Psoas muscle (tissue), 8 donors: ENCODE results near the gene GPR183. TPM values are rescaled to one million over a fixed set of nuclear protein-coding genes. Genes with fewer than 3 reads are reported as not detected.

ENCODE experiments used
- ATAC-seq, 4 donors: fragments of 200-7000 bp; cut with Tn5 transposase; one replicate each; pipeline ENCODE4 v1.9.1; 2020; ENCODE audit warnings: moderate library complexity in 3 of 4, mild to moderate bottlenecking in 2 of 4
- DNase-seq, 2 donors: peaks; one replicate each; pipeline ENCODE4 v3.0.0-alpha.2; 2020
- H3K27ac ChIP-seq: fragments of 200-600 bp; one replicate; pipeline ENCODE4 v1.8.0; 2022
- H3K27me3 ChIP-seq, 3 donors: fragments of 200-600 bp in 1 of 3; one replicate each; pipeline versions ENCODE4 v1.6.1 to v1.8.0; 2013 to 2022; ENCODE audit warnings: low read length in 2 of 3, mild to moderate bottlenecking in 2 of 3, moderate library complexity in 1 of 3; ENCODE audit not compliant: insufficient read depth in 3 of 3
- H3K36me3 ChIP-seq, 2 donors: fragments of 200-600 bp in 1 of 2; one replicate each; pipeline versions ENCODE4 v1.6.1 to v1.8.0; 2013 to 2022; ENCODE audit warnings: low read depth in 1 of 2, mild to moderate bottlenecking in 1 of 2, moderate library complexity in 1 of 2; ENCODE audit not compliant: insufficient read depth in 1 of 2
- H3K4me1 ChIP-seq: fragments of 200-600 bp; one replicate; pipeline ENCODE4 v1.8.0; 2022
- H3K4me3 ChIP-seq: fragments of 200-600 bp; one replicate; pipeline ENCODE4 v1.8.0; 2022; ENCODE audit warnings: mild to moderate bottlenecking
- H3K9me3 ChIP-seq: fragments of 200-600 bp; one replicate; pipeline ENCODE4 v1.8.0; 2022
- WGBS, 3 donors: extraction: QIAGEN DNeasy Blood & Tissue Kit; methylation state at CpG; one replicate each; pipeline versions ENCODE4 v1.1.6 to v1.1.7; 2013; 5-methylcytosine and 5-hydroxymethylcytosine counted together
- intact Hi-C, 2 donors: fragments of 100-400 bp; cut with DNase I; formaldehyde crosslinking; loops; one replicate each; pipeline versions ENCODE4 v1.11.0 to v1.14.2; 2022
- polyA plus RNA-seq, 3 donors: library from polyadenylated mRNA; stranded (reverse); fragments of 200-250 nt; gene quantifications; one replicate each; pipeline ENCODE4 v1.2.3, GENCODE V29; 2013
- total RNA-seq, 4 donors: library from RNA; stranded (reverse); fragmentation: NEBNext Ultra II Directional in 2 of 4; extraction: Animal tissue kit (Norgen Biotek cat#: 25700) in 2 of 4; gene quantifications; one replicate each; pipeline versions ENCODE4 v1.2.1 to v1.2.4, GENCODE V29; 2021 to 2023
- TF ChIP-seq, protein P1 (sequence below): fragments of 200-600 bp; IDR thresholded peaks from one replicate; pipeline ENCODE4 v1.8.0; 2022; ENCODE audit warnings: antibody characterized with exemption
- donor health status: healthy with polysubstance abuse.
- donor health status: DM: no; HTN: no; CAD: no; lungs with moderate emphysema.
- donor health status: Bipolar disorder and iron deficiency.
- donor health status: healthy.
- donor health status: DM: yes; HTN: yes; CAD: no.
- donor health status: DM: no; HTN: no; CAD: no.
- donor health status: DM: no; HTN: no; CAD: no.
- donor health status: DM: yes; HTN: yes; CAD: no.

The GPR183 gene
- total and polyA plus RNA-seq, 7 donors: 0.67 to 1.4 (median 0.80) TPM

DNA sequence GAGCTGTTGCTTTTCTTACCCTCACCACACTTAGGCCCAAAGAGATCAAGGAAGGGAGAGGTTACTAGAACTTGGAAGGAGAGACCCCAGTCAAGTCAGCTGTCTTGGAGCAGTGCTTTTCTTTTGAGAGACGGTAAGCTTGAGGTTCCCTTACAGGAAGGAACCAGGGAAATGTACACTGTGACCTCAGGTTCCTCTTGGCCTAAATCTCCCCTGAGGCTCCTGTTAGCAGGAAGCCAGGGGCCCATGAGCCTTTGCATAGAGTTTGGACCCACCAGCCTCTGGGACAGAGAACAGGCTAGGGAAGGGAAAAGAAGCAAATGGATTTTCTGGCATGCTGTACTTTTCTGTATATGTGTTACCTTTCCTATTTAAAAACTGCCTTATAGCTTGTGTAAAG, 43.1 kb downstream of the GPR183 start:
- TF ChIP-seq, protein P1, sequence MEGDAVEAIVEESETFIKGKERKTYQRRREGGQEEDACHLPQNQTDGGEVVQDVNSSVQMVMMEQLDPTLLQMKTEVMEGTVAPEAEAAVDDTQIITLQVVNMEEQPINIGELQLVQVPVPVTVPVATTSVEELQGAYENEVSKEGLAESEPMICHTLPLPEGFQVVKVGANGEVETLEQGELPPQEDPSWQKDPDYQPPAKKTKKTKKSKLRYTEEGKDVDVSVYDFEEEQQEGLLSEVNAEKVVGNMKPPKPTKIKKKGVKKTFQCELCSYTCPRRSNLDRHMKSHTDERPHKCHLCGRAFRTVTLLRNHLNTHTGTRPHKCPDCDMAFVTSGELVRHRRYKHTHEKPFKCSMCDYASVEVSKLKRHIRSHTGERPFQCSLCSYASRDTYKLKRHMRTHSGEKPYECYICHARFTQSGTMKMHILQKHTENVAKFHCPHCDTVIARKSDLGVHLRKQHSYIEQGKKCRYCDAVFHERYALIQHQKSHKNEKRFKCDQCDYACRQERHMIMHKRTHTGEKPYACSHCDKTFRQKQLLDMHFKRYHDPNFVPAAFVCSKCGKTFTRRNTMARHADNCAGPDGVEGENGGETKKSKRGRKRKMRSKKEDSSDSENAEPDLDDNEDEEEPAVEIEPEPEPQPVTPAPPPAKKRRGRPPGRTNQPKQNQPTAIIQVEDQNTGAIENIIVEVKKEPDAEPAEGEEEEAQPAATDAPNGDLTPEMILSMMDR: no peak
- 6 to 17% (median 11%) methylated on average over 1 of the region's 1 CpG for whole genome bisulfite sequencing, 3 donors
- Histone ChIP-seq H3K4me3 (no peak overlapping the region), H3K27me3 (no peaks in the 10 kb centered on the region), H3K9me3 (no peaks in the 10 kb centered on the region), H3K36me3 (no peaks in the 10 kb centered on the region), H3K4me1 (peaks cover 42% of the 10 kb centered on the region), H3K27ac (peak overlapping the region; percentile 71)
- peak in 3 of 4 donors; percentile 20 to 35 (median 28) for ATAC-seq
- intact Hi-C loops: loop anchor here (2.0 to 5.0 kb wide), 4 partner anchors 37 to 89 kb away; partner anchors contain the start of gene UBAC2 (in 1 of the 2)
- DNase-seq: no peak

DNA sequence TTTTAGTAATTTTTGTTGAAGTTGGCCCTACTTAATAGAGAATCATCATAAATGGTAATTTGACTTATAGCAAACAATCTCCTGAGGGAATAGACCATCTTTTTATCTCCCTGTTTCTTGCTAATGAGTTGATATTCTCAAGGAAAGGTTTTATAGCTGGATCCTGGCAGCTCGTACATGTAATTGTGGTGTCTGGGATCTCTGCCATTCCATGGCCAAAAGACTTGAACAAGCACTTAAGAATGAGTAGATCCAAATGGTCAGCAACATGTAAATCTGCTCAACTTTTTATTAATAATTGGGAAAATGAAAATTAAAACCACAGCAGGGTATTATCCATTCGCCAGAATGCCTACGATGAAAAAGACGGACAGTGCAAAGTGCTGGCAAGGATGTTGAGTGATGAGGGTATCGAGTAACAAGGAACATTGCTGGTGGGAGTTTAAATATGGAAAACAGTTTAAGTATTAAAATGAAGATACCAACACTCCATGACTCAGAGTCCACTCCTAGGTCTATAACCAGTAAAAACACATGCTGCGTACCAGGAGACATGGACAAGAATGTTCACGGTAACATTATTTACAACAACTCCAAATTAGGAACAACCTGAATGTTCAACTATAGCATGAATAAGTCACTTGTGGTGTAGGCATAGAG, 43.9 kb downstream of the GPR183 start:
- Histone ChIP-seq H3K4me1 (peaks cover 47% of the 10 kb centered on the region), H3K27ac (peak overlapping the region; percentile 71), H3K4me3 (no peak overlapping the region), H3K9me3 (no peaks in the 10 kb centered on the region), H3K27me3 (no peaks in the 10 kb centered on the region), H3K36me3 (no peaks in the 10 kb centered on the region)
- TF ChIP-seq, protein P1: no peak
- DNase-seq (no peak), ATAC-seq (peak; percentile 55 to 74 (median 68))
- 29 to 40% (median 31%) methylated on average over 7 of the region's 7 CpGs for WGBS, 3 donors
- intact Hi-C loops: loop anchor here in 1 of 2 donors (5.0 kb wide), 1 partner anchor 36 kb away; no protein-coding TSS in a partner anchor

- ATAC-seq (no peak), DNase-seq (no peak)
- WGBS, 3 donors: 96 to 100% (median 96%) methylated on average over 1 of the region's 1 CpG
- Histone ChIP-seq H3K36me3 (no peaks in the 10 kb centered on the region), H3K4me1 (peaks cover 69% of the 10 kb centered on the region), H3K4me3 (no peak overlapping the region), H3K27ac (peak overlapping the region; percentile 12), H3K9me3 (no peaks in the 10 kb centered on the region), H3K27me3 (no peaks in the 10 kb centered on the region)
- intact Hi-C loops: loop anchor here in 1 of 2 donors (5.0 kb wide), 1 partner anchor 34 kb away; no protein-coding TSS in a partner anchor
- TF ChIP-seq, protein P1: no peak
Observed at GRCh38 chr13:99261059-99261458, 46.1 kb downstream of the GPR183 start.

- H3K4me3 ChIP-seq: no peak overlapping the region
- no peaks in the 10 kb centered on the region for H3K27me3 ChIP-seq
- peaks cover 71% of the 10 kb centered on the region for H3K4me1 ChIP-seq
- intact Hi-C loops: loop anchor here in 1 of 2 donors (5.0 kb wide), 1 partner anchor 33 kb away; no protein-coding TSS in a partner anchor
- H3K27ac ChIP-seq: no peak overlapping the region
- H3K9me3 ChIP-seq: no peaks in the 10 kb centered on the region
- H3K36me3 ChIP-seq: no peaks in the 10 kb centered on the region
- ATAC-seq: no peak
- DNase-seq: no peak
- TF ChIP-seq, protein P1: no peak
- WGBS, 3 donors: 85 to 88% (median 88%) methylated on average over 5 of the region's 5 CpGs
Observed at GRCh38 chr13:99260216-99260615, 47.0 kb downstream of the GPR183 start.
